GM19438 (cell line): ENCODE measurements around the gene FOLR2.
"Not testable (repeated sequence)": the region's sequence is repeated elsewhere in the genome, so short reads cannot be mapped to it uniquely, and the experiment has no call there.

ENCODE experiments used
- ATAC-seq: cut with Tn5 transposase; IDR thresholded peaks from one replicate; pipeline ENCODE4 v1.9.1; 2021; ENCODE audit warnings: low read depth; ENCODE audit not compliant: unreplicated experiment

FOLR2 gene

DNA sequence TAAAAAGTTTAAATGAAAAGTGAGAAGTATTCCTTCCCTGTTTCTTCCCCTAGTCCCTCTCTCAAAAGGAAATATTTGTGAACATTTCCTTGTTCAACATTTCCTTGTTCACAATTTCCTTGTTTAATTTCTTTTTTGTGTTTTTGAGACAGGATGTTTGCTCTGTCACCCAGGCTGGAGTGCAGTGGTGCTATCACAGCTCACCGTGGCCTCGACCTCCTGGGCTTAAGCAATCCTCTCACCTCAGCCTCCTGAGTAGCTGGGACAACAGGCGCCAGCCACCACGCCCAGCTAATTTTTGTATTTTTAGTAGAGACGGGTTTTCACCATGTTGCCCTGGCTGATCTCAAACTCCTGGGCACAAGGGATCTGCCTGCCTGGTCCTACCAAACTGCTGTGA, 50.4 kb downstream of the FOLR2 start:
- not testable (repeated sequence) for ATAC-seq

DNA sequence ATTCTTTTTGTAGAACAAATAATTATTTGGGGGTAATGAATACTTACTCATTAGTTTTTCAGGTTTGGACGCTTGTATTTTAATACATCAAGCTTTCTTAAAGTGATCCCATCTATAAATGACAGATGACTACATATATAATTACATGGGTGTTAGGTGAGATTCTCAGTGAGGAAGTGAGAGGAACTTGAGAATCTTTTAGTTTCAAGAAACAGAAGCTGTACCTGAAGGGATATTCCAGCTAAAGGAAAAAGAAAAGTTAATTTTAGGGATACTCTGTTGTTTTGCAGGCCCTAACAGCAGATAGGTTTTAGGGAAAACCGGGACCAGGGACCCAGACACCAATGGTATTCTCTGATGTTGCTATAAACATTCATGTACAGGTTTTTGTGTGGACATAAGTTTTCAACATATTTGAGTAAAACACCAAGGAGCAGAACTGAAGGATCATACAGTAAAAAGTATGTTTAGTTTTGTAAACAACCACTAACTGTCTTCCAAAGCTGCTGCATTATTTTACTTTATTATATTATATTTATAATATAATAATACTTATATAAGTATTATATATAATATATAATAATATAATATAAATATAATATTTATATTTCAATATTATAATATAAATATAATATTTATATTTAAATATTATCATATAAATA, 51.5 kb downstream of the FOLR2 start:
- ATAC-seq = no peak
